Measurements from ENCODE around the gene FMNL1. TPM values are rescaled to one million over a fixed set of nuclear protein-coding genes. Genes with fewer than 3 reads are reported as not detected.

The FMNL1 gene
- total and polyA plus RNA-seq, 7 donors = 8.9 to 35.5 (median 11.0) TPM

- H3K4me1 ChIP-seq = peaks cover 0 to 100% (median 100%) of the 10 kb centered on the region in 4 donors
These were observed 74.5 kb downstream of the FMNL1 start for GRCh38 chr17:45296003-45296832.

DNA sequence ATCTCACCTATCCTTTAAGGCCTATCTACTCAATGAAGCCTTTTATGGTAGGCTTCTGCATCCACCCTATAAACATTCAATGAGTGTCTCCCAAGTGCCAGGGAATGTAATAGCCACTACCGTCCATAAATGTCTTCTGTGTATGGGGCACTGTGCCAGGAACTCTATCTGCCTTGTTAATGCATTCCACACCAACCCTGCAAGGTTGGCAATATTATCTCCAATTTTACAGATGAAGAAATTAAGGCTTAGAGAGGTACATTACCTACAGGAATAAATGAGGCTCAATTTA is 75.1 kb downstream of the FMNL1 start:
- WGBS, 2 donors = 12 to 51% methylated on average over 1 of the region's 1 CpG
- TF ChIP-seq, protein P1, sequence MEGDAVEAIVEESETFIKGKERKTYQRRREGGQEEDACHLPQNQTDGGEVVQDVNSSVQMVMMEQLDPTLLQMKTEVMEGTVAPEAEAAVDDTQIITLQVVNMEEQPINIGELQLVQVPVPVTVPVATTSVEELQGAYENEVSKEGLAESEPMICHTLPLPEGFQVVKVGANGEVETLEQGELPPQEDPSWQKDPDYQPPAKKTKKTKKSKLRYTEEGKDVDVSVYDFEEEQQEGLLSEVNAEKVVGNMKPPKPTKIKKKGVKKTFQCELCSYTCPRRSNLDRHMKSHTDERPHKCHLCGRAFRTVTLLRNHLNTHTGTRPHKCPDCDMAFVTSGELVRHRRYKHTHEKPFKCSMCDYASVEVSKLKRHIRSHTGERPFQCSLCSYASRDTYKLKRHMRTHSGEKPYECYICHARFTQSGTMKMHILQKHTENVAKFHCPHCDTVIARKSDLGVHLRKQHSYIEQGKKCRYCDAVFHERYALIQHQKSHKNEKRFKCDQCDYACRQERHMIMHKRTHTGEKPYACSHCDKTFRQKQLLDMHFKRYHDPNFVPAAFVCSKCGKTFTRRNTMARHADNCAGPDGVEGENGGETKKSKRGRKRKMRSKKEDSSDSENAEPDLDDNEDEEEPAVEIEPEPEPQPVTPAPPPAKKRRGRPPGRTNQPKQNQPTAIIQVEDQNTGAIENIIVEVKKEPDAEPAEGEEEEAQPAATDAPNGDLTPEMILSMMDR (IDR thresholded peaks at IDR 0.05) = no peak
- TF ChIP-seq POLR2AphosphoS5 (IDR thresholded peaks at IDR 0.05) = peak; percentile 17 to 77 (median 56)
- TF ChIP-seq EP300 (IDR thresholded peaks at IDR 0.05) = peak in 1 of 4 donors; percentile 82
- TF ChIP-seq POLR2A (IDR thresholded peaks at IDR 0.05) = no peak
- Histone ChIP-seq H3K36me3 (no peaks in the 10 kb centered on the region), H3K4me3 (no peak overlapping the region), H3K27ac (peak overlapping the region; percentile 79 to 98 (median 92)), H3K9me3 (no peaks in the 10 kb centered on the region), H3K27me3 (no peaks in the 10 kb centered on the region), H3K4me1 (peaks cover 0 to 99% (median 98%) of the 10 kb centered on the region in 4 donors)
- intact Hi-C loops (cut with DNase I) = no loop called here
- DNase-seq = no peak

More at GRCh38 chr17:45296003-45296832, 74.5 kb downstream of the FMNL1 start:
- Histone ChIP-seq H3K9me3 (no peaks in the 10 kb centered on the region), H3K27me3 (no peaks in the 10 kb centered on the region), H3K27ac (peak overlapping the region; percentile 79 to 98 (median 92)), H3K4me3 (no peak overlapping the region), H3K36me3 (no peaks in the 10 kb centered on the region)
- intact Hi-C loops (cut with DNase I) = no loop called here
- TF ChIP-seq, protein P1 (IDR thresholded peaks at IDR 0.05) = no peak
- no peak for TF ChIP-seq POLR2A (IDR thresholded peaks at IDR 0.05)
- DNase-seq = no peak
- 62 to 72% methylated on average over 7 of the region's 7 CpGs for WGBS, 2 donors

Other genes with a start within 250 kb of the FMNL1 start
- gene DCAKD, start 170.3 kb upstream of the FMNL1 start, total RNA-seq = 10 to 100 TPM; 25.2 to 46.0 (median 31.9) TPM
- gene DCAKD, start 170.3 kb upstream of the FMNL1 start, polyA plus RNA-seq = 10 to 100 TPM in 1 of 3 donors, 1 to 10 TPM in 2; 5.1 to 14.7 (median 7.8) TPM
- gene NMT1, start 160.6 kb upstream of the FMNL1 start, total RNA-seq = 10 to 100 TPM; 41.0 to 59.2 (median 55.6) TPM
- gene NMT1, start 160.6 kb upstream of the FMNL1 start, polyA plus RNA-seq = 10 to 100 TPM; 13.2 to 38.4 (median 15.3) TPM
- 10 to 100 TPM; 27.4 to 45.7 (median 33.9) TPM for gene PLCD3, start 89.4 kb upstream of the FMNL1 start, total RNA-seq
- gene PLCD3, start 89.4 kb upstream of the FMNL1 start, polyA plus RNA-seq = 100 to 1,000 TPM; 114 to 274 (median 137) TPM
- gene ACBD4, start 86.2 kb upstream of the FMNL1 start, total RNA-seq = 10 to 100 TPM; 20.0 to 24.9 (median 21.9) TPM
- gene ACBD4, start 86.2 kb upstream of the FMNL1 start, polyA plus RNA-seq = 10 to 100 TPM; 13.2 to 36.5 (median 20.1) TPM
- gene HEXIM1, start 73.4 kb upstream of the FMNL1 start, total RNA-seq = 10 to 100 TPM; 41.0 to 60.9 (median 49.4) TPM
- 10 to 100 TPM; 21.6 to 38.8 (median 24.7) TPM for gene HEXIM1, start 73.4 kb upstream of the FMNL1 start, polyA plus RNA-seq
- gene HEXIM2, start 60.0 kb upstream of the FMNL1 start, total RNA-seq = 10 to 100 TPM in 2 of 4 donors, 1 to 10 TPM in 2; 7.5 to 14.7 (median 11.2) TPM
- gene HEXIM2, start 60.0 kb upstream of the FMNL1 start, polyA plus RNA-seq = 1 to 10 TPM; 1.8 to 7.8 (median 6.6) TPM
- gene SPATA32, start 40.2 kb downstream of the FMNL1 start, total RNA-seq = not detected
- under 1 TPM in 1 of 3 donors, not detected in 2; 0.07 TPM for gene SPATA32, start 40.2 kb downstream of the FMNL1 start, polyA plus RNA-seq
- 10 to 100 TPM in 3 of 4 donors, 1 to 10 TPM in 1; 9.2 to 28.5 (median 14.1) TPM for gene MAP3K14, start 95.1 kb downstream of the FMNL1 start, total RNA-seq
- gene MAP3K14, start 95.1 kb downstream of the FMNL1 start, polyA plus RNA-seq = 10 to 100 TPM in 1 of 3 donors, 1 to 10 TPM in 2; 7.2 to 20.8 (median 9.0) TPM
- 10 to 100 TPM in 1 of 4 donors, 1 to 10 TPM in 3; 9.1 to 16.6 (median 9.5) TPM for gene ARHGAP27, start 211.0 kb downstream of the FMNL1 start, total RNA-seq
- 100 to 1,000 TPM in 1 of 3 donors, 10 to 100 TPM in 2; 40.8 to 144 (median 59.4) TPM for gene ARHGAP27, start 211.0 kb downstream of the FMNL1 start, polyA plus RNA-seq